K562 (cell line): ENCODE measurements around the gene PSMD10. TPM values are rescaled to one million over a fixed set of nuclear protein-coding genes. Genes with fewer than 3 reads are reported as not detected.

Source experiments
- ATAC-seq: fragments of 200-7000 bp; cut with Tn5 transposase; 3 replicates; pipeline ENCODE4 v1.9.1; 2020; ENCODE audit warnings: moderate library complexity
- BruUV-seq: library from RNA; stranded (reverse); fragments of 400-500 nt; replicated peaks from 2 replicates; lab custom pipeline; 2021; lab: Mats Ljungman, UMichigan
- CTCF ChIA-PET: fragments of 300-600 bp; formaldehyde crosslinking; extraction: SDS; loops from one replicate; lab custom pipeline; 2021; ENCODE audit warnings: low intra/inter-chr PET ratio; lab: Yijun Ruan, JAX
- POLR2A ChIA-PET: fragments of 300-600, 350-650 bp; sonication (Branson Sonifier 250); formaldehyde crosslinking; extraction: SDS; loops from one replicate; lab custom pipeline; 2021; ENCODE audit warnings: antibody characterized with exemption, inconsistent platforms; lab: Yijun Ruan, JAX
- DNase-seq, 4 experiments: peaks; one replicate each; pipeline versions ENCODE4 v3.0.0 to v3.0.0-alpha.2; 2011 to 2018; ENCODE audit warnings: low spot score in 3 of 4, mixed read lengths in 3 of 4; ENCODE audit errors: extremely low read depth in 1 of 4
- FAIRE-seq: peaks from 2 replicates; lab custom pipeline; 2011; peaks lifted over from hg19 to GRCh38; lab: Jason Lieb, UNC
- H2AFZ ChIP-seq: 2 replicates; pipeline ENCODE4 v1.6.0; 2011; ENCODE audit warnings: low read depth, low read length, control low read depth, inconsistent platforms
- H3K27ac ChIP-seq: fragments of 200-600 bp; 3 replicates; pipeline ENCODE4 v1.8.0; 2011; ENCODE audit warnings: low read depth, mild to moderate bottlenecking, control low read depth, inconsistent platforms, low read length, moderate library complexity, mixed read lengths; ENCODE audit errors: extremely low read depth
- H3K27me3 ChIP-seq, 2 experiments: fragments of 300-600 bp in 1 of 2; 2 replicates in 1 of 2; 3 replicates in 1 of 2; pipeline versions ENCODE4 v1.6.0 to v1.8.0; 2011; ENCODE audit warnings: inconsistent platforms in 2 of 2, low read length in 2 of 2, mild to moderate bottlenecking in 1 of 2, mixed read lengths in 1 of 2, moderate library complexity in 1 of 2; ENCODE audit not compliant: control insufficient read depth in 2 of 2, insufficient read depth in 2 of 2
- H3K36me3 ChIP-seq: fragments of 300-600 bp; 3 replicates; pipeline ENCODE4 v1.8.0; 2011; ENCODE audit warnings: mild to moderate bottlenecking, low read length, inconsistent platforms; ENCODE audit not compliant: control insufficient read depth, insufficient read depth
- H3K4me1 ChIP-seq, 2 experiments: fragments of 200-600 bp in 1 of 2; replicated peaks in 1 of 2; 2 replicates in 1 of 2; 3 replicates in 1 of 2; pipeline versions ENCODE4 v1.5.1 to v1.8.0; 2011; ENCODE audit warnings: inconsistent platforms in 2 of 2, low read length in 2 of 2, mild to moderate bottlenecking in 1 of 2, mixed read lengths in 1 of 2, moderate library complexity in 1 of 2; ENCODE audit not compliant: control insufficient read depth in 2 of 2, insufficient read depth in 2 of 2
- H3K4me2 ChIP-seq: 2 replicates; pipeline ENCODE4 v1.6.1; 2011; ENCODE audit warnings: low read length, control low read depth, inconsistent platforms, mixed read lengths; ENCODE audit not compliant: insufficient read depth
- H3K4me3 ChIP-seq: fragments of 200-600 bp; sonication (generic), shearing (Covaris generic); 2 replicates; pipeline ENCODE4 v1.5.1; 2016; ENCODE audit warnings: control low read depth, inconsistent platforms
- H3K79me2 ChIP-seq: fragments of 200-600 bp; 3 replicates; pipeline ENCODE4 v1.8.0; 2011; ENCODE audit warnings: low read length, inconsistent platforms; ENCODE audit not compliant: control insufficient read depth, insufficient read depth
- H3K9ac ChIP-seq, 2 experiments: 2 replicates each; pipeline versions ENCODE4 v1.6.0 to v1.6.1; 2011; ENCODE audit warnings: low read depth in 2 of 2, low read length in 2 of 2, control low read depth in 1 of 2, inconsistent platforms in 1 of 2, mild to moderate bottlenecking in 1 of 2, mixed read lengths in 1 of 2; ENCODE audit not compliant: insufficient read depth in 1 of 2
- H3K9me1 ChIP-seq: one replicate; pipeline ENCODE4 v1.6.0; 2011; ENCODE audit warnings: inconsistent platforms, mild to moderate bottlenecking, low read length, moderate library complexity; ENCODE audit not compliant: control insufficient read depth, insufficient read depth
- H3K9me3 ChIP-seq: replicated peaks from 2 replicates; pipeline ENCODE4 v1.5.1; 2011; ENCODE audit warnings: low read depth, low read length, inconsistent platforms; ENCODE audit not compliant: control insufficient read depth, insufficient read depth
- H4K20me1 ChIP-seq: replicated peaks from 2 replicates; pipeline ENCODE4 v1.6.1; 2011; ENCODE audit warnings: low read length, inconsistent platforms, mixed read lengths; ENCODE audit not compliant: control insufficient read depth, insufficient read depth
- BMI1 ChIP-seq: fragments of 150-350 bp; IDR thresholded peaks from 2 replicates; pipeline ENCODE4 v1.6.1; 2014; ENCODE audit warnings: low read length
- CBFA2T3 ChIP-seq: fragments of 450-650 bp; IDR thresholded peaks from 2 replicates; pipeline ENCODE4 v1.6.1; 2017
- CEBPB ChIP-seq: fragments of 450-650 bp; IDR thresholded peaks from 2 replicates; pipeline ENCODE4 v1.6.1; 2016; ENCODE audit warnings: missing genetic modification characterization, missing compliant biosample characterization
- JUND ChIP-seq, 2 experiments: IDR thresholded peaks; 2 replicates in 1 of 2; 3 replicates in 1 of 2; pipeline ENCODE4 v1.6.1; 2011; ENCODE audit warnings: borderline replicate concordance in 2 of 2, low read depth in 2 of 2, low read length in 2 of 2, improper control_type of control experiment in 1 of 2, missing biosample characterization in 1 of 2, missing genetic modification characterization in 1 of 2, missing genetic modification reagents in 1 of 2
- KDM2B ChIP-seq: fragments of 250-450 bp; sonication (Bioruptor Pico); IDR thresholded peaks from 2 replicates; pipeline ENCODE4 v1.8.0; 2021; ENCODE audit warnings: mild to moderate bottlenecking, moderate library complexity
- SREBF2 ChIP-seq: sonication (generic); formaldehyde crosslinking; IDR thresholded peaks from 2 replicates; pipeline ENCODE4 v1.4.0; 2020; ENCODE audit warnings: mild to moderate bottlenecking, missing genetic modification reagents
- XRCC5 ChIP-seq: fragments of 200-400 bp; formaldehyde crosslinking; IDR thresholded peaks from 2 replicates; pipeline ENCODE4 v1.6.1; 2017; ENCODE audit warnings: low read depth, mild to moderate bottlenecking, low read length
- ZBTB7A ChIP-seq: IDR thresholded peaks from 2 replicates; pipeline ENCODE4 v1.6.1; 2011; ENCODE audit warnings: low read depth, mild to moderate bottlenecking, low read length, moderate library complexity, borderline replicate concordance; ENCODE audit not compliant: control insufficient read depth
- ZNF232 ChIP-seq: sonication (generic); formaldehyde crosslinking; IDR thresholded peaks from 2 replicates; pipeline ENCODE4 v1.8.0; 2022; ENCODE audit warnings: mild to moderate bottlenecking, missing genetic modification reagents
- in situ Hi-C: fragments of 300-500 bp; cut with MboI; formaldehyde crosslinking; loops from 4 replicates; pipeline ENCODE4 v1.15.0; 2018; ENCODE audit warnings: inconsistent platforms, mixed read lengths
- intact Hi-C: fragments of 100-400 bp; cut with micrococcal nuclease; formaldehyde crosslinking; loops from 2 replicates; pipeline ENCODE4 v1.14.2; 2022
- polyA plus RNA-seq, 8 experiments: library from polyadenylated mRNA; depleted of rRNA in 4 of 8; stranded (reverse) in 5 of 8; unstranded in 3 of 8; fragments of >200 nt; fragmentation: Nextera tagmentation in 2 of 8; fragmentation: Illumina TruSeq in 1 of 8; extraction: Ambion mirVana in 2 of 8; extraction: Trizol in 1 of 8; gene quantifications; 2 replicates each; pipeline versions ENCODE4 v1.2.1 to v1.2.3, GENCODE V29; 2011 to 2014; ENCODE audit warnings: inconsistent platforms in 1 of 8, missing spikeins in 1 of 8
- total RNA-seq, 7 experiments: library from RNA; depleted of rRNA in 6 of 7; stranded (reverse); fragments of >200 nt in 6 of 7; fragmentation: Illumina TruSeq in 2 of 7; extraction: Trizol in 2 of 7; gene quantifications; 2 replicates each; pipeline versions ENCODE4 v1.2.1 to v1.2.3, GENCODE V29; 2011 to 2021; ENCODE audit warnings: low replicate concordance in 1 of 7
- TF ChIP-seq, protein P1 (sequence below), 2 experiments: fragments of 450-650 bp; IDR thresholded peaks; 2 replicates each; pipeline ENCODE4 v1.6.1; 2016; ENCODE audit warnings: mild to moderate bottlenecking in 2 of 2, borderline replicate concordance in 1 of 2, low read depth in 1 of 2, moderate library complexity in 1 of 2
- TF ChIP-seq, protein P2 (sequence below), 2 experiments: fragments of 450-650 bp; IDR thresholded peaks; 2 replicates each; pipeline ENCODE4 v1.6.1; 2018; ENCODE audit warnings: mild to moderate bottlenecking in 2 of 2, low read depth in 1 of 2; ENCODE audit not compliant: partially characterized antibody in 2 of 2

Gene PSMD10
- total and polyA plus RNA-seq, 9 of the 15 experiments (the other 6 are each of a cell fraction or from before 2014, with no cell fraction given), result 47.8 to 163 (median 70.4) TPM

DNA sequence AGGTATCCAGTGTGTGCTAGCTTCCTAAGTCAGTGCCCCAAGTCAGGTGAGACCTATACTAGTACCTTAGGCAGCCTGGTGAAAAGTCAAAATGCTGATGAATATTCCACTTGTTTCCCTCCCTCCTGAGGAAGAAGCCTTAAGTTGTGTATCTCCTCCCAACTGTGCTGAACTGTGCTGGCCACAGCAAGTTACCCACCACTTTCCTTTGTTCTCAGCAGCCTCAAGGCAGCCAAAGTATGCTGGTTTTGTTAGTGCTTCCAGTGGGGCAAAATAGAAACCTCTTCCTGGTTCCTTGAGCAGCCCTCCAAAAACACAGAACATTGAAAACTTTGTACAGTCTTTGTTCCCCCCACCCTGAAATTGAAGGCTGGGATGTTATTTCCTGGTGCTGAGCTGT is 14.1 kb upstream of the PSMD10 start:
- Histone ChIP-seq H3K4me3 (no peak overlapping the region), H3K79me2 (no peaks in the 10 kb centered on the region), H3K27me3 (no peaks in the 10 kb centered on the region), H3K9ac (no peak overlapping the region), H3K4me2 (no peak overlapping the region), H3K36me3 (no peaks in the 10 kb centered on the region), H3K27ac (no peak overlapping the region), H2AFZ (no peak overlapping the region), H3K9me1 (no peaks in the 10 kb centered on the region), H3K4me1 (no peaks in the 10 kb centered on the region), H4K20me1 (no peaks in the 10 kb centered on the region), H3K9me3 (no peaks in the 10 kb centered on the region)
- FAIRE-seq (no peak), ATAC-seq (no peak), DNase-seq (no peak)
- CTCF ChIA-PET, result no interaction called here
- BruUV-seq, result no TSS peak
- intact Hi-C loops (no loop called here), in situ Hi-C loops (no loop called here)
- POLR2A ChIA-PET, result interaction anchor here (1.0 kb wide), 1 partner anchor 12 kb away, joined by 3 read pairs; no protein-coding TSS in a partner anchor
- no peak for TF ChIP-seq JUND (IDR thresholded peaks at IDR 0.05; ENCODE audit: borderline replicate concordance, low read depth, low read length)
- TF ChIP-seq JUND (tag; IDR thresholded peaks at IDR 0.05; ENCODE audit: borderline replicate concordance, low read depth, low read length), result no peak
- TF ChIP-seq BMI1, result no peak
- TF ChIP-seq, protein P1, sequence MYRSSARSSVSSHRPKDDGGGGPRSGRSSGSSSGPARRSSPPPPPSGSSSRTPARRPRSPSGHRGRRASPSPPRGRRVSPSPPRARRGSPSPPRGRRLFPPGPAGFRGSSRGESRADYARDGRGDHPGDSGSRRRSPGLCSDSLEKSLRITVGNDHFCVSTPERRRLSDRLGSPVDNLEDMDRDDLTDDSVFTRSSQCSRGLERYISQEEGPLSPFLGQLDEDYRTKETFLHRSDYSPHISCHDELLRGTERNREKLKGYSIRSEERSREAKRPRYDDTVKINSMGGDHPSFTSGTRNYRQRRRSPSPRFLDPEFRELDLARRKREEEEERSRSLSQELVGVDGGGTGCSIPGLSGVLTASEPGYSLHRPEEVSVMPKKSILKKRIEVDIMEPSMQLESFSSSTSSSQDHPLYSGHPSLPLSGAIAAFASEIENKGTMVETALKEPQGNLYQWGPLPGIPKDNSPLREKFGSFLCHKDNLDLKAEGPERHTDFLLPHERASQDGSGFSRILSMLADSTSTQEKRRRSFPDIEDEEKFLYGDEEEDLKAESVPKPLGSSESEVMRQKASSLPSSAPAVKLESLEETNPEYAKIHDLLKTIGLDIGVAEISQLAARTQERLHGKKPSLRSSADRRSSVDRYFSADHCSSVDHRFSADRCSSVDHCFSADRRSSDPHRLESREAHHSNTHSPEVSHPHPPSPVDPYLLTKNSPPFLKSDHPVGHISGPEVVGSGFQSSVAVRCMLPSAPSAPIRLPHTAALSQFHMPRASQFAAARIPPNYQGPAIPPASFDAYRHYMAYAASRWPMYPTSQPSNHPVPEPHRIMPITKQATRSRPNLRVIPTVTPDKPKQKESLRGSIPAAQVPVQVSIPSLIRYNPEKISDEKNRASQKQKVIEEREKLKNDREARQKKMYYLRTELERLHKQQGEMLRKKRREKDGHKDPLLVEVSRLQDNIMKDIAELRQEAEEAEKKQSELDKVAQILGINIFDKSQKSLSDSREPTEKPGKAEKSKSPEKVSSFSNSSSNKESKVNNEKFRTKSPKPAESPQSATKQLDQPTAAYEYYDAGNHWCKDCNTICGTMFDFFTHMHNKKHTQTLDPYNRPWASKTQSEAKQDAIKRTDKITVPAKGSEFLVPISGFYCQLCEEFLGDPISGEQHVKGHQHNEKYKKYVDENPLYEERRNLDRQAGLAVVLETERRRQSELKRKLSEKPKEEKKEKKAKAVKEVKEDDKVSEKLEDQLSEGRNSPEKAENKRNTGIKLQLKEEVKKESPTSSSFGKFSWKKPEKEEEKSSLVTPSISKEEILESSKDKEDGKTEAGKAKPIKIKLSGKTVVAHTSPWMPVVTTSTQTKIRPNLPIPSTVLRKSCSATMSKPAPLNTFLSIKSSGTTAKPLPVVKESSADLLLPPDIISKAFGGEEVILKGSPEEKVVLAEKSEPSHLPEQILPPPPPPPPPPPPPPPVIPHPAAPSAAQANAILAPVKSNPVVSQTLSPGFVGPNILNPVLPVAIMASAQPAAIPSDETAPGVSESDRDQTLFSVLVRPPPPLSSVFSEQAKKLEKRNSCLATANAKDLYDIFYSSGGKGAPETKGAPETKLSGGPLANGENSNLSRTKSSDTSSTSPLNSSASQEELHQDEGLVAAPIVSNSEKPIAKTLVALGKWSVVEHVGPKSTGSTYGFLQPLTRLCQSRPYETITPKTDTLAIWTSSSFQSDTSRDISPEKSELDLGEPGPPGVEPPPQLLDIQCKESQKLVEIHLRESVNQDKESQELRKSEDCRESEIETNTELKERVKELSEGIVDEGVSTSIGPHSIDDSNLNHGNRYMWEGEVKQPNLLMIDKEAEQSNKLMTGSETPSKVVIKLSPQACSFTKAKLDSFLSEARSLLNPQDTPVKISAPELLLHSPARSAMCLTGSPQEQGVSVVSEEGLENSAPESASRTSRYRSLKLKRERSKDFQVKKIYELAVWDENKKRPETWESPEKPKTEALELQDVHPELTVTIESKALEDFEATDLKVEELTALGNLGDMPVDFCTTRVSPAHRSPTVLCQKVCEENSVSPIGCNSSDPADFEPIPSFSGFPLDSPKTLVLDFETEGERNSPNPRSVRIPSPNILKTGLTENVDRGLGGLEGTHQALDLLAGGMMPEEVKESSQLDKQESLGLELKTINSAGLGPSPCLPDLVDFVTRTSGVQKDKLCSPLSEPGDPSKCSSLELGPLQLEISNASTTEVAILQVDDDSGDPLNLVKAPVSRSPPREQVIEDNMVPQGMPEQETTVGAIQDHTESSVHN (IDR thresholded peaks at IDR 0.05; ENCODE audit: borderline replicate concordance in 1 of 2, low read depth in 1 of 2), result no peak
- no peak for TF ChIP-seq KDM2B (CRISPR knock-in tag)
- TF ChIP-seq, protein P2, sequence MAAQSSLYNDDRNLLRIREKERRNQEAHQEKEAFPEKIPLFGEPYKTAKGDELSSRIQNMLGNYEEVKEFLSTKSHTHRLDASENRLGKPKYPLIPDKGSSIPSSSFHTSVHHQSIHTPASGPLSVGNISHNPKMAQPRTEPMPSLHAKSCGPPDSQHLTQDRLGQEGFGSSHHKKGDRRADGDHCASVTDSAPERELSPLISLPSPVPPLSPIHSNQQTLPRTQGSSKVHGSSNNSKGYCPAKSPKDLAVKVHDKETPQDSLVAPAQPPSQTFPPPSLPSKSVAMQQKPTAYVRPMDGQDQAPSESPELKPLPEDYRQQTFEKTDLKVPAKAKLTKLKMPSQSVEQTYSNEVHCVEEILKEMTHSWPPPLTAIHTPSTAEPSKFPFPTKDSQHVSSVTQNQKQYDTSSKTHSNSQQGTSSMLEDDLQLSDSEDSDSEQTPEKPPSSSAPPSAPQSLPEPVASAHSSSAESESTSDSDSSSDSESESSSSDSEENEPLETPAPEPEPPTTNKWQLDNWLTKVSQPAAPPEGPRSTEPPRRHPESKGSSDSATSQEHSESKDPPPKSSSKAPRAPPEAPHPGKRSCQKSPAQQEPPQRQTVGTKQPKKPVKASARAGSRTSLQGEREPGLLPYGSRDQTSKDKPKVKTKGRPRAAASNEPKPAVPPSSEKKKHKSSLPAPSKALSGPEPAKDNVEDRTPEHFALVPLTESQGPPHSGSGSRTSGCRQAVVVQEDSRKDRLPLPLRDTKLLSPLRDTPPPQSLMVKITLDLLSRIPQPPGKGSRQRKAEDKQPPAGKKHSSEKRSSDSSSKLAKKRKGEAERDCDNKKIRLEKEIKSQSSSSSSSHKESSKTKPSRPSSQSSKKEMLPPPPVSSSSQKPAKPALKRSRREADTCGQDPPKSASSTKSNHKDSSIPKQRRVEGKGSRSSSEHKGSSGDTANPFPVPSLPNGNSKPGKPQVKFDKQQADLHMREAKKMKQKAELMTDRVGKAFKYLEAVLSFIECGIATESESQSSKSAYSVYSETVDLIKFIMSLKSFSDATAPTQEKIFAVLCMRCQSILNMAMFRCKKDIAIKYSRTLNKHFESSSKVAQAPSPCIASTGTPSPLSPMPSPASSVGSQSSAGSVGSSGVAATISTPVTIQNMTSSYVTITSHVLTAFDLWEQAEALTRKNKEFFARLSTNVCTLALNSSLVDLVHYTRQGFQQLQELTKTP (IDR thresholded peaks at IDR 0.05; ENCODE audit: low read depth in 1 of 2, partially characterized antibody in 2 of 2), result no peak
- TF ChIP-seq ZBTB7A, result no peak
- no peak for TF ChIP-seq SREBF2
- no peak for TF ChIP-seq CEBPB
- no peak for TF ChIP-seq XRCC5
- TF ChIP-seq ZNF232, result no peak
- no peak for TF ChIP-seq CBFA2T3
